Stimulated activated CD8-positive, alpha-beta memory T cell treated with anti-CD3 and anti-CD28 coated beads, Interleukin-2, amount 100 ng/mL, for 1 hour (primary cell): ENCODE data around the gene DVL1.

ENCODE experiments used
- DNase-seq, 2 donors: peaks; one replicate each; pipeline ENCODE4 v3.0.0-alpha.2; 2020; ENCODE audit warnings: low read depth in 2 of 2

The DVL1 gene

DNA sequence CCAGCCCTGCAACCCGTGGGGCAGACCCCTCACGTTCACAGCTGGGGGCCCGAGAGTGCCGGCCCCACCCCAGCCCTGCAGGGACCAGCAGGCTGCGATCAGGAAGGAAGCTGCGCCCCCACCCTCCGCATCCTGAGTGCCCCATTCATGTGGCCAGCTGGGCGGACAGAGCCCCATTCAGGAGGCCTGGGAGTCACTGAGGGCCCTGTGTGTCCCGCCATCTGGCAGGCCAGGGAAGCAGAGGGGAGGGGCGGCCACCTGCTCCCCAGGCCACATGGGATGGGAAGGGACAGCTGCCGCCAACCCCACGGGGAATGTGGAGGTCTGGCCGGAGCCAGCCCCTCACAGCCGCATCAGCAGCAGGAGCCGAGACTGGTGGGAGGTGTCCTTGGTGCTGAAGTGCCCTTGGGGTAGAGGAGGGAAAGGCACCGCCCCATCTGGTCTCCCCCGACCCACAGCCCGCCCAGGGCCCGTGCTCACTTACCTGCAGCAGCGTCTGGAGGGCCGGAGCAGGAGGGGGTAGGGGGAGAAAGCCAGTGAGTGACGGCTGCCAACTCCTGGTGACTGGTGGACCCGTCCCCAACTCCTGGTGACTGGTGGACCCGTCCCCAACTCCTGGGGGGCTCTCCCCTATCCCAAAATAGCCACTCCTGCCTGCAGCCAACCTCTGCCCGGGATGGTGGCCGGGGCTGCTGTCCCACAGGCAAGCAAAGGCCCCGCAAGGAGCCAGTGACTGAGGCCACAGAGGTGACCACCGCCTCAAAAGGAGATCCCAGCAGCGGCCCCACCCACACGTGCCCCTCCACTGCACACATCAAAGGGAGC lies 50.1 kb downstream of the DVL1 start:
- no peak for DNase-seq

DNA sequence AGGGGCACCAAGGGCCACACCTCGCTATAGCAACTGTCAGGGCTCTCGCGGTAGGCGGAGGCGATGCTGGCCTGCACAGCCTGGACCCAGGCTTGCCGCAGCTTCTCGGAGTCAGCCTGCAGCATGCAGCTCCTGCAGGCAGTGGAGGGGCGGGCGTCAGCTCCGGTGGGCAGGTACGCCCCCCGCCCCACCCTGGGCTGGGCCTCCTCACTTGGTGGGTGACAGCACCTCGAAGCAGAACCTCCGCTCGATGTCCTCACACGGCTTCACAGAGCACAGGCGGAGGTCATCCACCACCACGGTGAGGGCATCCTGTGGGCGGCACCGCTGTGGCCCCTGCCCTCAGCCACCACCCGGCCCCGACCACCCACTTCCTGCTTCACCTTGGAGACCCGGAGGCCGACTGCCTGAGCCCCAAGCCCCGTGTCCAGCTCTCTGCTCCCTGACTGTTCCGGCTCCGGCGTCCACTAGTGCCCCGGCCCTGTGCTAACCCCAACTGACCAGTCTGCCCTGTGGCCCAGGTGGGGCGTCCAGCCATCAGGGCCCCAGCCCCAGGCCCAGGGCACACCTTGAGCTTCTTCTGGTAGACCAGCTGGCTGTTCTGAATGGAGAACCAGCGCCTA lies 51.3 kb downstream of the DVL1 start:
- no peak for DNase-seq

DNA sequence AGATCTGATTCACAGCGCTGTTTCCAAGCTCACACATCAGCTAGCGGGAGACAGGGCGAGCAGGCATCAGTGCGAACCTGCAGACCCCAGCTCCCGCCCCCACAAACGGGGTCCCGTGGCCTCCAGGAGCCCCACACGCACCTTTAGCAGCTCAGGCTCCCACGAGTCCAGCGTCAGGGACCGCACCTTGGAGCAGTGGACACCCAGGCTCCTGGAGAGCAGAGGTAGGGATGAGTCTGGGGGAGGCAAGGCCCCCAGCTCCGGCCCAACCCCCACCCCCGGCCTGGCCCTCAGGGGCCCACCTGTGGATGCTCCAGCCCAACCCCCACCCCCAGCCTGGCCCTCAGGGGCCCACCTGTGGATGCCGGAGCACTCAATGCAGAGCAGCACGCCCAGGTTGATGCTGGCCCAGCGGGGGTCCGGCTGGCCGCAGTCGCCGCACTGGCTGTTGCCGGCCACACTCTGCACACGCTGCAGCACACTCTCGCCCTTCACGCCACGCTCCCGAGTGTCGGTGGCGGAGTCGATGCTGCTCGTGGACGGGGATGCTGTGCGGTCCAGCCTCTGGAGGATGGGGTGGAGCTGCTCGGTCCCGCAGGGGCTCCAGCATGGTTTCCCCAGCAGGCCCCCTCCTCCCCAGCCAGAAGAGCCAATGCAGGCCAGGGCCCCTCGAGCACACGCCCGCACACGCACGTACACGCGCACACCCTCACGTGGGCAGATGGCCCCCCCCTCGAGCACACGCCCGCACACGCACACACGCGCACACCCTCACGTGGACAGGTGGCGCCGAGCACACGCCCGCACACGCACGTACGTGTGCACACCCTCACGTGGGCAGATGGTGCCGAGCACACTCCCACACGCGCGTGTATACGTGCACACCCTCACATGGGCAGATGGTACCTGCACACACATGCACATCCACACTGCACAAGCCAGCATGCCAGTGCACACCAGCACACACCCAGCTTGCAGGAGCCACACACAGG lies 52.9 kb downstream of the DVL1 start:
- no peak for DNase-seq

DNA sequence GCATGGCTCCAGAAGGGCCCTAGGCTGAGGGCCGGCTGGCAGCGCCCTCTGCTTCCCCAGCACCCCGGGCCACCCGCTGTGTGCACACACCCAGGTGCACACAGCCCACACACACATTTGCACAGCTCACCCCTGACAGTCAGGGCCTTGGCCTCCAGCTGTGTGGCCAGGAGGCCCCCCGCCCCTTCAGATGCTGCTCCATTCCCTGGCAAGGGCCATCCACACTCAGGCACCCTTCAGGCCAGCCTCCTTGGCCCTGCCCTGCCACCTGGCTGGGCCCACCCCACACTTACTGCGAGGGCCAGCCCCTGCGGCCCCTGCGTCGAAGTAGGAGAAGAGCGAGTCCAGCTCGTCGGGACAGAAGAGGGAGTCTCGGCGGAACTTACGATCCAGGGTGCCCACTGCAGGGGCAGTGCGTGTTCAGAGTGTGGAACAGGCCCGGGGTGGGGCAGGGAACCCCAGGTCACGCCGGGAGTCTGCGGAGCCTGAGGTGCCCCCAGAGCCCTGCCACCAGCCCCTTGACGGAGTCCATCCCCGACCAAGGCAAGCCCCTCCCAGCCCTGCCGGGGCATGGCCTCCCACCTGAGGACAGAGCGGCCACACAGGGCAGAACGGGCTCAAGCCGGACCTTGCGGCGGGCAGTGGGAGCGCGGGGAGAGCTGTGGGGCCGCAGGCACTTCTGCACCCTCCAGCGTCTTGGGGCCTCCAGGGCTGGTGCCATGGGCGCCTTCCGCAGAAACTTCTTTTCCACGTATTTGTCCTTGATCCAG lies 53.9 kb downstream of the DVL1 start:
- no peak for DNase-seq

DNA sequence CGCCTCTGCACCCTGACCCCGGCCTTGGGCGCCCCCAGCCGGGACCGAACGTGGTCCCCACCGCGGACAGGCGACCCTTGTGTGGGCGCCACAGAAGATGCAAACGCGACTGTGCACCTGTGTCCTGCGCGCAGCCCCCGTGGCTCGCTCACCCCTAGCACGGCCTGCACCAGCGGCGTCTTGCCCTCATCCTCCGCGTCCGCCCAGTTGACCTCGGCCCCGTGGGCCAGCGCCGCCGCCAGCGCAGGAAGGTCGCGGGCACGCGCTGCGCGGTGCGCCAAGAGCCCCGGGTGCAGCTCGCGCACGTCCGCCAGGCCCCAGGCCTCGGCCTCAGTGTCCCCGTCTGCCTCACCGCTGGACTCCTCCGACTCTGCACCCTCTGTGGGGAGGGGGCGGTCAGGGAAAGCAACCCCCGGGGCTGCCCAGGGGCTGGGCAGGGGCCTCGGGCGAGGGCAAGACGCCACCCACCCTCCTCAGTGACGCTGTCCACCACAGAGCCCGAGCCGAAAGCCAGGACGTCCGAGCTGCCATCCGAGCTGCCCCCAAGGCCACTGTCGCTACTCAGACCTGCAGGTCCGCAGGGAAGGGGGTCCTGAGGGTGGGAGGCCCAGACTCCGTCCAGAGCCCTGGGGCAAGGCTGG lies 54.8 kb downstream of the DVL1 start:
- DNase-seq = no peak

DNA sequence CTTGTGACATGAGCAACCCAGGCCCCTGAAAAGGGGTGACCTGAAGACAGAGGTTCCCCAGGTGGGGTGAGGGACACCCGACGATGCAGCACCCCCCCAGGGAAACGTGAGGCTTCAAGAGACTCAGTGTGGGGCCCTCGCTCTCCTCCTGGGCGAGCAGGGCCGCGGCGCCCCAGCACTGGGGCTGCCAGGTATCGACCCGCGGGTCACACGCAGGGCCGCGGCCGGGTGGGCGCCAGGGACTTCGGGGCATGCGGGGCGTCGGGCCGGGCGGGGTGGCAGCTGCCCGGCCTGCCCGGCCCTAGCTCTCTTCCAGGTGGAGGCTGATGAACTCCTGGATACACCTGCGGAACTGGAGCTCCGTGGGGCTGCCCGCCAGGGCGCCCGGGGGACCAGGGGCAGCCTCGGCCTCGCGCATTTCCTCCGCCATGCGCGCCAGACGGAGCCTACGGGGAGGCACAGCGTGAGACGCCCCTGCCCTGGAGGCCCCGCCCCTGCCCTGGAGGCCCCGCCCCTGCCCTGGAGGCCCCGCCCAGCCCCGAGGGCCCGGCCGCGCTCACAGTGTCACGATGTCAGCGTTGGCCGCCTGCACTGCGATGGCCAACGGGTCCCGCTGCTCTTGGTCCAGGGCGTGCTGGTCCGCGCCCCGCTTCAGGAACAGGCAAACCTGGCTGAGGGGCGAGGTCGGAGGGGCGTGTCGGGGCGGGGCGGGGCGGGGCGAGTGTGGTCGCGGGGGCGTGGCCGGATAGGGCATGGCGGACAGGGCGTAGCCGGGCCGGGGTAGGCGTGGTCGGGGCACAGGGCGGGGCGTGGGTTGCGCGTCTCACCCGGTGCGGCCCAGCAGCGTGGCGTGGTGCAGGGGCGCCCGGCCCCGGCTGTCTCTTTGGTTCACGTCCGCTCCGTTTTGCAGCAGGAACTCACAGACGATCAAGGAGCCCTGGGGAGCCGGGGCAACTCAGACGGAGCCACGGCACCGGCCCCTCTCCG lies 55.7 kb downstream of the DVL1 start:
- DNase-seq = no peak

DNA sequence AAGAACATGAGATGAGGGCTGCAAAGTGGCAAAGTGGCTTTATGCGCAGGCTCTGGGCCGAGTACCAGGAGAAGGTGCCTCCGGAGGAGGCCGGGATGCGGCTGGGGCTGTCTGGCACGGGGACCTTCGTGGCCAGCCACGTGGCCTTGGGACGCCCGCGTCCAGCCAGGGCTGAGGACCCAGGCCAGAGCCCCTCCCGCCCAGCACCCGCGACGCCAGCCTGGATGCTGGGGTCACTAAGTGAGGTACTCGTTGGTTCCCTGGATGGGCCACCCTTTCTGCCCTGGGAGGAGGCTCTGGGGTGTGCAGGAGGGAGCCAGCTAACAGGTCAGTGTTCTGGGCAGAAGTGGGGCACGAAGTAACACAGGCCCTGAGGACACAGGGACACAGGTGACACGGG lies 56.4 kb downstream of the DVL1 start:
- DNase-seq = no peak

DNA sequence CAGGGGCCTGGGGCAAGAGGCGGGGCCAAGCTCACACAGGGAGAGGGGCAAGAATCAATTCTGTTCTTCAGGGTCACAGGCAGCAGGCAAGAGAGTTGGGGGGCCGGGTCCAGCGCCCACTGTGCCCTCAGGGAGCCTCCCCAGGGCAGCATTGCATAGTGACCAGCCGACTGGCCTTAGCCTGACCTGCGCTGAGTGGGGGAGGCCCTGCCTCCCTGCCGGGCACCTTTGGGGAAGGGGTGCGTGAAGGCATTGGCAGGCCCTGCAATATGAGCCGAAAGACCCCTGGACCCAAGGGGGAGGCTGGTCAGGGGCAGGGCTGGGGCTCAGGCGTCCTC lies 56.8 kb downstream of the DVL1 start:
- no peak for DNase-seq

DNA sequence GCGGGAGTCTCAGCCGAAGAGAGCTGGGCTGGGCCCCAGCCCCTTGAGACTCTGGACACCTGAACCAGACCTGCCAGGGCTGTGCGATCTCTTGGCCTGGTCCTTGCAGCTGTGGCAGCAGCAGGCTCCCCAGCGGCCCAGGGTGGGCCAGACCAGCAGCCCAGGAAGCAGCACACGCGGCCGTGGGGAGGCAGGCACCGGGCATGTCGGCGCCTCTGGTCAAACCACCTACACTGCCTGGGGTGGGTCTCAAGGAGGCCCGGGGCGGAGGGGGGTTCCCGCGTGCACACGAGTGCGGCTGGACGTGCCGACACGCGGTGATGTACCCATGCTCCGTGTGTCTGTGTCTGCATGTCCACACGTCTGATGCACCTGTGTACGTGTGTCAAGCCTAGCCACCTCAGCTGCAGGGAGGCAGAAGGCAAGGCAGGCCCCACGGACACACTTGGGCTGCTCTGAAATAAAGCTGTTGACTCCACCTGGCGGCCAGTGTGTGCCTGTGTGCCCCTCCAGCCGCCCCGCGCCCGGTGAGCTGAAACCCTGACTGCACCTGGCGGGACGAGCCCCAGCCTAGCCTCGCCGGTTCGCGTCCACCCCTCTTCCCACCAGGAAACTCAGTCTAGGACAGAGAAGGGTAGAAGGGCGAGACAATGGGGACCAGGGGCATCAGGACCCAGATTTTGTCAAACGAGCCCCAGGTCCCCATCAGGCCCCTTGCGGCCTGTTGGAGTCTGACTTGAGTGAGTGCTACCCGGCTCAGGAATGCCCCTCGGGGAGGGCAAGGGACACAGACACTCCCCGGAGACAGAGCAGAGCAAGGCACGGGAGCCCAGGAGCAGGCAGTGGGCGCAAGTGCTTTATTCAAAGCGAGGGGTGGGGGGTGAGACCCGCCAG lies 57.4 kb downstream of the DVL1 start:
- DNase-seq = peak in 1 of 2 donors; percentile 42

DNA sequence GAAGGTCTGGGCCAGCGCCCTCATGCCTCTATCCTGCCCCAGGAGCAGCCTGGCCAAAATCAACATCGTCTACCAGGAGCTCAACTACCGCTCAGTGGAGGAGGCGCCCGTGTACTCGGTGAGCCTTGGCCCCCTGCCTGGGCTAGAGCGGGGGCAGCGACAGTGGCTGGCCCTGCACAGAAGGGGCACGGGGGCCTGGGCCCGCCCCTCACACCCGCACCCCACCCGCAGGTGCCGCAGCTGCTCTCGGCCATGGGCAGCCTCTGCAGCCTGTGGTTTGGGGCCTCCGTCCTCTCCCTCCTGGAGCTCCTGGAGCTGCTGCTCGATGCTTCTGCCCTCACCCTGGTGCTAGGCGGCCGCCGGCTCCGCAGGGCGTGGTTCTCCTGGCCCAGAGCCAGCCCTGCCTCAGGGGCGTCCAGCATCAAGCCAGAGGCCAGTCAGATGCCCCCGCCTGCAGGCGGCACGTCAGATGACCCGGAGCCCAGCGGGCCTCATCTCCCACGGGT lies 58.1 kb downstream of the DVL1 start:
- no peak for DNase-seq

DNA sequence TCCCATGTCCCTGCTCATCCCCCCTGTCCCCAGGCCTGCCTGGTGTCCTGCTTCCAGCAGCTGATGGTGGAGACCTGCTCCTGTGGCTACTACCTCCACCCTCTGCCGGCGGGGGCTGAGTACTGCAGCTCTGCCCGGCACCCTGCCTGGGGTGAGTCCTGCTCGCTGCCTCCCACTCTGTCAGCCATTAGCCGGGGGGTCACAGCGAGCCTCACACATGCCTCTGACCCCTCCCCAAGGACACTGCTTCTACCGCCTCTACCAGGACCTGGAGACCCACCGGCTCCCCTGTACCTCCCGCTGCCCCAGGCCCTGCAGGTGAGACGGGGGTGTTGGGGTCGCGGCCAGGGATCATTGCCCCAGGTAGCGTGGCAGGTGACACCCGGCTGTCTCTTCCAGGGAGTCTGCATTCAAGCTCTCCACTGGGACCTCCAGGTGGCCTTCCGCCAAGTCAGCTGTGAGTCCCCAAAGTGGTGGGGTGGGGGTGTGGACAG lies 58.9 kb downstream of the DVL1 start:
- peak in 1 of 2 donors; percentile 39 for DNase-seq

DNA sequence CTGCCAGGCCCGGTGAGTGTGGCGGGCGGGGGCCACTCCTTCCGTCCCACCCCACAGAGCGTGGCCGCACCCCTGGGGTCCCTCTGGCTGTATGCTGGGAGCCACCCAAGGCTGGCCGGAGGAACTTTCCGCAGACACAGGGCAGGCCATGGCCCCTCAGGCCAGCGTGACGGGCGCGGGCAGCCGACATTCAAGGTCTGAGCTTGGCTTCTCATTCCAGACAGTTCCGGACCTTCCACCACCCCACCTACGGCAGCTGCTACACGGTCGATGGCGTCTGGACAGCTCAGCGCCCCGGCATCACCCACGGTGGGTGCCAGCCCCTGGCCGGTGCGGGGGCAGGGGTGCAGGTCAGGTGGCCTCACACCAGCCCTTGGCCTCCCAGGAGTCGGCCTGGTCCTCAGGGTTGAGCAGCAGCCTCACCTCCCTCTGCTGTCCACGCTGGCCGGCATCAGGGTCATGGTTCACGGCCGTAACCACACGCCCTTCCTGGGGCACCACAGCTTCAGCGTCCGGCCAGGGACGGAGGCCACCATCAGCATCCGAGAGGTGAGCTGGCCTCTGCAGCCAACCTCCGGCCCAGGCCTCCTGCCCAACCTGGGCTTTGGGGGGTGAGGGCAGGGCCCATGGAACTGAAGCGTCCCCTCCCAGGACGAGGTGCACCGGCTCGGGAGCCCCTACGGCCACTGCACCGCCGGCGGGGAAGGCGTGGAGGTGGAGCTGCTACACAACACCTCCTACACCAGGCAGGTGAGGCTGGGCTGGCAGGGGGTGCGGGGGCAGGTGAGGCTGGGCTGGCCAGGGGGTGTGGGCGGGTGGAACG lies 61.7 kb downstream of the DVL1 start:
- no peak for DNase-seq

DNA sequence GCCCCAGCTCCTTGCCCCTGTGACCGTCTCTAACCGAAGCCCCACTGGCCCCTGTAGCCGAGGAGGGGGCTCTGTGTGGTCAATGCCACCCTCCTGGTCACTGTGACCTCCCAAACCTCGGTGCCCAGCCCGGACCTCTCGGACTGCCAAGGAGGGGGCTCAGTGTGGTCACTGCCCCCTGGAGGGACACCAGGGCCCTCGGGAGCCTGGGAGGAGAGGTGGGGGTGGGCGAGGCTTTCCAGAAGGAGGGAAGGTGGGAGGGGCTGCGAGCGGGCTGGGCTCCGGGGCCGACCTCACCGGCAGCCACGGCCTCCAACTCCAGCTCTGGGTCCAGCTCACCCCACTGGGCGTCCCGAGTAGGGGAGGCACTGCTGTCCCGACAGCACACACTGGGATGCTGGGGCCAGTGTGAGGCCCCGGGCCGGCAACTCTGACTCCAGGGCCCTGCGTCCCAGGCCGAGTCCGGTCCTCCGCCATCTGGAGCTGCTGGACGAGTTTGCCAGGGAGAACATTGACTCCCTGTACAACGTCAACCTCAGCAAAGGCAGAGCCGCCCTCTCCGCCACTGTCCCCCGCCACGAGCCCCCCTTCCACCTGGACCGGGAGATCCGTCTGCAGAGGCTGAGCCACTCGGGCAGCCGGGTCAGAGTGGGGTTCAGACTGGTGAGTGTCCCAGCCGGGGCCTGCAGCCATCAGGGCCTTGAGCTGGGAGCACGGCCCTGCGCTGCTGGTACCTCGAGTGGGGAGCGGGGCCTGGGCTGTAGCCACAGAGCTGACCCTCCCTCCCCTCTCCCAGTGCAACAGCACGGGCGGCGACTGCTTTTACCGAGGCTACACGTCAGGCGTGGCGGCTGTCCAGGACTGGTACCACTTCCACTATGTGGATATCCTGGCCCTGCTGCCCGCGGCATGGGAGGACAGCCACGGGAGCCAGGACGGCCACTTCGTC lies 62.6 kb downstream of the DVL1 start:
- DNase-seq = no peak

DNA sequence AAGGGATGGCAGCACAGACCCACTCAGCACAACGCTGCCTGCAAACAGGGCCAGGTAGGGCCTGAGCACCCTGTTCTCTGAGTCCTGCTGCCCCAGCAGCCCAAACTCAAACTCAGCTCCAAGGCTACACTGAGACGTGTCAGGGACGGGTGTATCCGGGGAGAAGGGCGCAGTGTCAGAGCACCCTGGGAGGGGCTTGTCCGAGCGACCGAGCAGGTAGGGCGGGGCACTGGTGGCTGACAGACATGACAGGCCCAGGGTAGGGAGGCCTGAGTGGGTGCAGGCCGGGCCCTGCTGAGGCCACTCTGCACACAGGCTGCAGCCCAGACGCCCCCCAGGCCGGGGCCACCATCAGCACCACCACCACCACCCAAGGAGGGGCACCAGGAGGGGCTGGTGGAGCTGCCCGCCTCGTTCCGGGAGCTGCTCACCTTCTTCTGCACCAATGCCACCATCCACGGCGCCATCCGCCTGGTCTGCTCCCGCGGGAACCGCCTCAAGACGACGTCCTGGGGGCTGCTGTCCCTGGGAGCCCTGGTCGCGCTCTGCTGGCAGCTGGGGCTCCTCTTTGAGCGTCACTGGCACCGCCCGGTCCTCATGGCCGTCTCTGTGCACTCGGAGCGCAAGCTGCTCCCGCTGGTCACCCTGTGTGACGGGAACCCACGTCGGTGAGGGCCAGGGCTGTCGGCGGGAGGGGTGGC lies 63.5 kb downstream of the DVL1 start:
- DNase-seq = no peak
